ENCODE results near the gene GLB1L2.
"Not testable (repeated sequence)": the region's sequence is repeated elsewhere in the genome, so short reads cannot be mapped to it uniquely, and the experiment has no call there.

The GLB1L2 gene

GRCh38 chr11:134338654-134339053, 6.9 kb downstream of the GLB1L2 start:
- H3K27ac ChIP-seq = no peak overlapping the region
- TF ChIP-seq, protein P1, sequence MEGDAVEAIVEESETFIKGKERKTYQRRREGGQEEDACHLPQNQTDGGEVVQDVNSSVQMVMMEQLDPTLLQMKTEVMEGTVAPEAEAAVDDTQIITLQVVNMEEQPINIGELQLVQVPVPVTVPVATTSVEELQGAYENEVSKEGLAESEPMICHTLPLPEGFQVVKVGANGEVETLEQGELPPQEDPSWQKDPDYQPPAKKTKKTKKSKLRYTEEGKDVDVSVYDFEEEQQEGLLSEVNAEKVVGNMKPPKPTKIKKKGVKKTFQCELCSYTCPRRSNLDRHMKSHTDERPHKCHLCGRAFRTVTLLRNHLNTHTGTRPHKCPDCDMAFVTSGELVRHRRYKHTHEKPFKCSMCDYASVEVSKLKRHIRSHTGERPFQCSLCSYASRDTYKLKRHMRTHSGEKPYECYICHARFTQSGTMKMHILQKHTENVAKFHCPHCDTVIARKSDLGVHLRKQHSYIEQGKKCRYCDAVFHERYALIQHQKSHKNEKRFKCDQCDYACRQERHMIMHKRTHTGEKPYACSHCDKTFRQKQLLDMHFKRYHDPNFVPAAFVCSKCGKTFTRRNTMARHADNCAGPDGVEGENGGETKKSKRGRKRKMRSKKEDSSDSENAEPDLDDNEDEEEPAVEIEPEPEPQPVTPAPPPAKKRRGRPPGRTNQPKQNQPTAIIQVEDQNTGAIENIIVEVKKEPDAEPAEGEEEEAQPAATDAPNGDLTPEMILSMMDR (conservative IDR thresholded peaks at IDR 0.05) = no peak

GRCh38 chr11:134339756-134340155, 8.0 kb downstream of the GLB1L2 start:
- no peak overlapping the region for H3K27ac ChIP-seq
- TF ChIP-seq, protein P1 (conservative IDR thresholded peaks at IDR 0.05) = no peak

GRCh38 chr11:134340354-134340964, 8.7 kb downstream of the GLB1L2 start:
- no peak overlapping the region for H3K27ac ChIP-seq
- TF ChIP-seq, protein P1 (conservative IDR thresholded peaks at IDR 0.05) = no peak

DNA sequence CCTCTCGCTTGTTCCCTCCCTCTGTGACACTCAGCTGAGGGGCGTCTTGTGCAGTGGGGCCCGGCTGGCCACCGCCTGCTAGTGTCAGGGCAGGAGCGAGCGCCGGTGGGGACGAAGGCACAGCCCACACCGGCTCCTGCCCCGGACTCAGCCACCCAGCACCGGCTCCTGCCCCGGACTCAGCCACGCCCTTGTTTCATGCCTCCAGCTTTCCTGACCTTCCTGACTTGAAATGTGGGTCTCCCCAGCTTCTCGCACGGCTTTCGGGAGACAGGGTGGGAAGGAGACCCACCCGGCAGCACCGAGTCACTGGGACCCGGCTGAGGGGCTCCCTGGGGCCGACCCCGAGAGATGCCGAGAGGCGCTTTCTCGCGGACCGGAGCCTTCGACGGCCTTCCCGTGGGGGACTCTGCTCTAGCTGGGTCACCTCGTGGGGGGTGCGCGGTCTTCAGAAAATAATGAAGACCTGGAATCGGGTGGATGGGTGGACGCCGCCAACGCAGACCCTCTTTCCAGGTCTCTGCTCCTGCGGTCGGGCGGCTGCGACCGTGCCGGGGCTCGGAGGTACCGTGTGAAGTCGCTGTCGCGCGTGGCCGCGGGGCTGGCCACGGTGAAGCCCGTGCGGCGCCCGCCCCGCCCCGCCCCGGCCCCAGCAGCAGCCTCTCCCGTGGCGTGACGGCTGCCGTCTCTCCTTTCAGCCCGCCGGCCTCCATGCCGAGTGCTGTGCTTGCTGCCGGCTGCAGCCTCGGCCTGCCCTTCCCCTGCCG, 10.2 kb downstream of the GLB1L2 start:
- H3K27ac ChIP-seq = no peak overlapping the region
- TF ChIP-seq, protein P1 (conservative IDR thresholded peaks at IDR 0.05) = no peak

GRCh38 chr11:134342572-134343340, 11.0 kb downstream of the GLB1L2 start:
- TF ChIP-seq, protein P1 (conservative IDR thresholded peaks at IDR 0.05) = no peak
- H3K27ac ChIP-seq = no peak overlapping the region

GRCh38 chr11:134343646-134344045, 11.9 kb downstream of the GLB1L2 start:
- H3K27ac ChIP-seq = no peak overlapping the region
- TF ChIP-seq, protein P1 (conservative IDR thresholded peaks at IDR 0.05) = no peak

DNA sequence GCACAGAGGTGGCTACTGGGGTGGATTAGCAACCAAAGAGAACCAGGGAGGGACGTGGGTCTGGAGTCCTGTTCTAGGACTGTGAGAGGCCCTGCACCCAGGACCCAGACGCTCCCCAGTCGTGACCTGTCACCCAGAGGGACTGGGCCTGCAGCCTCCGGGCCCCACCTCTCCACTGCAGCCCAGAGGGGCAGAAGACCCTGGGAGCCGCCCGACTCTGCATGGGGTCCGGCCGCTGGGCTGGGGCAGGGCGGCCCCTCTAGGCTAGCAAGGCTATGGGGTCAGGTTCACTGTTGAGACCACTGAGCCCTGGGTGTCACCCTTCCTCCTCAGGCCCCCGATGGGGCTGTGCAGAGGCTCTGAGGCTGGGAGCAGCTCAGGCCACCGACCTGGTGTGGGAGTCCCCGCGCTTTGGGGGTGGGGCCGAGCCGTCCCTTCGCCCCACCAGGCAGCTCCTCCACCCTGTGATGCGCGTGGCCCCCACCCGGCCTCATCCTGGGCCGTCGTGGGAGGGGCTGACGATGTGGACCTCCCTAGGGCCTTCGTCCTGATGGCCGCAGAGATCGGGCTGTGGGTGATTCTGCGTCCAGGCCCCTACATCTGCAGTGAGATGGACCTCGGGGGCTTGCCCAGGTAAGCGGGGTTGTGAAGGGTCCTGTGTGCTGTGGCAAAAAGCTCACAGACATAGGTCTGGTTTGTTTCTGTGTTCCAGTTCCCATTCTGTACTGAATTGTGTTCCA, 12.9 kb downstream of the GLB1L2 start:
- H3K27ac ChIP-seq = not testable (repeated sequence)

Data from VCaP (cell line).